HepG2 (cell line): ENCODE measurements around the gene NUFIP1. TPM values are rescaled to one million over a fixed set of nuclear protein-coding genes. Genes with fewer than 3 reads are reported as not detected.

Source experiments
- CHD4 ChIP-seq: fragments of 200-600 bp; sonication (generic); IDR thresholded peaks from 2 replicates; pipeline ENCODE4 v1.7.0; 2017; ENCODE audit warnings: mild to moderate bottlenecking, low read length, borderline replicate concordance
- DR1 ChIP-seq: sonication (generic); formaldehyde crosslinking; IDR thresholded peaks from 2 replicates; pipeline ENCODE4 v1.8.0; 2021; ENCODE audit warnings: mild to moderate bottlenecking, missing genetic modification reagents, inconsistent platforms
- ELF3 ChIP-seq: IDR thresholded peaks from 2 replicates; pipeline ENCODE4 v1.6.1; 2016; ENCODE audit warnings: missing genetic modification reagents, missing compliant biosample characterization
- KAT8 ChIP-seq: IDR thresholded peaks from 2 replicates; pipeline ENCODE4 v1.6.1; 2016; ENCODE audit warnings: missing genetic modification reagents, missing compliant biosample characterization
- KDM2A ChIP-seq: sonication (generic); formaldehyde crosslinking; IDR thresholded peaks from 2 replicates; pipeline ENCODE4 v1.4.0; 2020; ENCODE audit warnings: low read depth, missing genetic modification reagents, borderline replicate concordance
- NCOR1 ChIP-seq: fragments of 200-600 bp; sonication (generic); IDR thresholded peaks from 2 replicates; pipeline ENCODE4 v1.7.0; 2017; ENCODE audit warnings: antibody characterized with exemption, low read length, borderline replicate concordance
- RORA ChIP-seq: sonication (generic); formaldehyde crosslinking; IDR thresholded peaks from 2 replicates; pipeline ENCODE4 v1.5.0; 2020; ENCODE audit warnings: mild to moderate bottlenecking, missing genetic modification reagents, moderate library complexity
- ZBED4 ChIP-seq: sonication (generic); formaldehyde crosslinking; IDR thresholded peaks from 2 replicates; pipeline ENCODE4 v1.4.0; 2020; ENCODE audit warnings: missing genetic modification reagents, borderline replicate concordance
- ZMAT3 ChIP-seq: sonication (generic); formaldehyde crosslinking; conservative IDR thresholded peaks from 2 replicates; pipeline ENCODE4 v1.7.0; 2021; ENCODE audit warnings: missing genetic modification reagents
- ZNF512 ChIP-seq: sonication (generic); formaldehyde crosslinking; IDR thresholded peaks from 2 replicates; pipeline ENCODE4 v1.4.0; 2020; ENCODE audit warnings: mild to moderate bottlenecking, missing genetic modification reagents
- ZNF644 ChIP-seq: IDR thresholded peaks from 2 replicates; pipeline ENCODE4 v1.6.1; 2016; ENCODE audit warnings: low read depth
- ZNF646 ChIP-seq: sonication (generic); formaldehyde crosslinking; IDR thresholded peaks from 2 replicates; pipeline ENCODE4 v1.9.0; 2021; ENCODE audit warnings: mild to moderate bottlenecking, missing genetic modification reagents
- ZNF782 ChIP-seq: sonication (generic); formaldehyde crosslinking; IDR thresholded peaks from 2 replicates; pipeline ENCODE4 v1.4.0; 2020; ENCODE audit warnings: missing genetic modification reagents, mild to moderate bottlenecking, borderline replicate concordance
- ZNF850 ChIP-seq: sonication (generic); formaldehyde crosslinking; conservative IDR thresholded peaks from 2 replicates; pipeline ENCODE4 v1.9.0; 2021; ENCODE audit warnings: mild to moderate bottlenecking, missing genetic modification reagents
- polyA plus RNA-seq, 8 experiments: library from polyadenylated mRNA; depleted of rRNA in 3 of 8; stranded (reverse) in 7 of 8; unstranded in 1 of 8; fragments of >200 nt; fragmentation: Illumina TruSeq in 4 of 8; extraction: Trizol in 4 of 8; gene quantifications; 2 replicates each; pipeline versions ENCODE4 v1.2.1 to v1.2.3, GENCODE V29; 2011 to 2016; ENCODE audit warnings: low read depth in 4 of 8, missing spikeins in 1 of 8, mixed read lengths in 1 of 8; ENCODE audit not compliant: insufficient read depth in 1 of 8
- total RNA-seq, 5 experiments: library from RNA; depleted of rRNA; stranded (reverse); fragments of >200 nt; fragmentation: Illumina TruSeq; extraction: Trizol; gene quantifications; 2 replicates each; pipeline ENCODE4 v1.2.3, GENCODE V29; 2016; ENCODE audit warnings: low read depth in 1 of 5
- TF ChIP-seq, protein P1 (sequence below): sonication (generic); formaldehyde crosslinking; IDR thresholded peaks from 2 replicates; pipeline ENCODE4 v1.5.0; 2020; ENCODE audit warnings: missing genetic modification reagents, mild to moderate bottlenecking, borderline replicate concordance

The NUFIP1 gene
- total and polyA plus RNA-seq, 2 of the 13 experiments (the other 11 are each of a cell fraction or from before 2014, with no cell fraction given): 1.9 to 10.3 TPM

DNA sequence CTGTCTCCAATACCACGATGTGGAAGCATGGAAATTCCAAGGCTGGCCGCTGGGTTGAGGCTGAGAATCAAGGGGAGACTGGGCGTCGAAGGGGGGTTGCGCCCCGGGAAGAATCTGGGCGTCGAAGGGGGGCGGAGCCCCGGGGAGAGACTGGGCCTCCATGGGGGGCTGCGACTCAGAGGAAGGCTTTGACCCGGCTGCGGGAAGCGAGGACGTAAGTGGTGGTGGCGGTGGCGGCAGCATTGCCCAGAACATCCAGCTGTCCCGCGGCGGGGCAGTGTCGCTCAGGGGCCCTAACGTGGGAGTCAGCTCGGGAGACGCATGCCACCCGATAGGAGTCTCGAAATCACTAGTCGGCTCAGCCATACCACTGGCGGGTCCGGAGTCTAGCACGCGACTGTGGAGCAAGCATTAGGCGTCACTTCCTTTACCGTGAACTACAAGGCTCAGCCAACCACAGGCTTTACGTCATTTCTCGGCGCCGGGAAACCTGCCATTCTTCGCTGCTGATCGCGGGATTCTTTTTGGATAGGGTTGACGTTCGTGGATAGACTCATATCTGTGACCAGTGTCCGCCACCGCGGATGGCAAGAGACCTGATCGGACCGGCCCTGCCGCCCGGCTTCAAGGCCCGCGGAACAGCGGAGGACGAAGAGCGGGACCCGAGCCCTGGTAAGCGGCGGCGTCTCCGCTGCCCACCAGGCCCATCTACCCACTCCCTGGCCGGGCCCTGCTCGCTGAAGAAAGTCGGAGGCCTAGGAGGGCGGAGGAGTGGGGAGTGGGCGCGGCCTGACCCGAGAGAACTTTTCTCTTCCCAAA lies at the start of gene NUFIP1, which contains the start of gene GPALPP1 (continued):
- TF ChIP-seq ZNF646 (CRISPR knock-in tag) (no peak), ZNF512 (CRISPR knock-in tag) (no peak), RORA (CRISPR knock-in tag) (no peak), KAT8 (CRISPR knock-in tag) (peak; percentile 98), ZNF644 (0 out of 2 replicates have a peak, but pooled peaks have one; percentile 23), ZBED4 (CRISPR knock-in tag) (no peak), ZNF782 (CRISPR knock-in tag) (no peak), ZMAT3 (CRISPR knock-in tag) (no peak), ZNF850 (no peak), KDM2A (CRISPR knock-in tag) (peak; percentile 94), ELF3 (CRISPR knock-in tag) (peak; percentile 73), CHD4 (no peak), DR1 (CRISPR knock-in tag) (peak; percentile 78), NCOR1 (no peak)
- TF ChIP-seq, protein P1, sequence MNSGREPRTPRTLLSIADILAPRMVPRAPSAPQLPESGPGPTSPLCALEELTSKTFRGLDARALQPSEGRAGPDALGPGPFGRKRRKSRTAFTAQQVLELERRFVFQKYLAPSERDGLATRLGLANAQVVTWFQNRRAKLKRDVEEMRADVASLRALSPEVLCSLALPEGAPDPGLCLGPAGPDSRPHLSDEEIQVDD (CRISPR knock-in tag): no peak
